ENCODE data around the gene CTDP1.
A peak's percentile ranks its signal among the peaks of the same experiment; 100 is the strongest.

CTDP1 gene

DNA sequence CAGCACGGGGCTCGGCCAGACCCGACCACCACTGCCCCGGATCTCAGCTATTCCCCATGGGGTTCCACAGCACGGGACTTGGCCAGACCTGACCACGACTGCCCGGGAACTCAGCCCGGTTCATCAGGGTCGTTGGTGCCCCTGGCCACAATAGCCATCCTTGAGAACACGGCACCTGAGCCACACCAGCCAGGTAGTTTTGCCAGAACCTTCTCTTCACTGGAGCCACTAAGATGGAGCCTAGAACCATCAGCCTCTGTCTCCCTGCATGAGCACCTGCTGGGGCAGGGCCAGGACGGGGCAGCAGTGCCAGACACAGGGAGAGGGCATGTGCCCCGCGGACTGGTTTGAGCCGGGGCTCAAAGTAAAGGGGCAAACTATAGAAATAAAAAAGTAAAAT is 106.7 kb downstream of the CTDP1 start:
- no peak for DNase-seq

DNA sequence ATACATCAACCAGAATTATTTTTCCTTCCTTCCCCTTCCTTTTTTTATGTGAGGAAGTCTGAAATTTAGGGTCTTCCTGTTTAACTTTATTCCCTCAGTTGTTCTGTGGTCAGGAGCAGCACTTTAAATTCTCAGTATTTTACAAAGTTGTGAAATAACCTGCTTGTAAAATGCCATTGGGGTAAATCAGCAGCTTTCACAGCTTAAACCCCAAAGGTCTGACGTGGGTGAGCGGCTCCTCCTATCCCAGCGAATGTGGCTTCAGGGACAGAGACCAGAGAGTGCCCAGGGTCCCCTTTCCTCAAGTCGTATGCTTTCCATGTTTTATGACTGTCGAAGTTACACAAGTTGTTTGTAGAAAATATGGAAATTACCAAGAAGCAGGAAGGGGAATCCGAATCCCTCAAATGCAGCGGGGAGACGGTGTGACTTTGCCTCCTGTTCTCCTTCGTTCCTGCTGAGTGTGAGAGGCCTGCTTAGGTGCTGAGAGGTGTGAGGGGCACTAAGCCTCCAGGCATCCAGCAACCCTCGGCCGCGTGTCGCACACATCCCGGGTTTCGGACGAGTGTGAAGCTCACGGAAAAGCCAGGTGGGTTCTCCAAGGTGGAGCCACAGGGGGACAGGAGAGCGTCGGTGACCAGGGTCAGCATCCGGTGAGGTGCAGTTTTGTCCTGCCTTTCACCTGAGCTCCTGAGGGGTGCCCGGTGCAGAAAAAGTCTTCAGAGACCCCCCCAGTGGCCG is 107.4 kb downstream of the CTDP1 start:
- DNase-seq: no peak

DNA sequence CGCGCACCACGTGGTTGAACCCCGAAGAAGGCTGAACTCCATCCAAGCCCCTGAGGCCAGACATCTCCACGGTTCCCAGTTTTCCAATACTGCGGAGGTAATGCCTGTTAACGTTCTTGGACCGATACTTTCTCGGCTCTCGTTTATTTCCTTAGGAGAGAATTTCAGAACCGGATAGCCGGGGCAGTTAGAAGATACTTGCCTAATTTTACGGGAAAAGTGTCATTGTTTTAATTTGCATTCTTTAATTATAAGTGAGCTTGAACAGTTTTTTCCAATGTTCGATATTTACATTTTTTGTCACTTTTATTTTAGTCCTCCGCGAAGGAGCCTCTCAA is 107.9 kb downstream of the CTDP1 start:
- DNase-seq: no peak

DNA sequence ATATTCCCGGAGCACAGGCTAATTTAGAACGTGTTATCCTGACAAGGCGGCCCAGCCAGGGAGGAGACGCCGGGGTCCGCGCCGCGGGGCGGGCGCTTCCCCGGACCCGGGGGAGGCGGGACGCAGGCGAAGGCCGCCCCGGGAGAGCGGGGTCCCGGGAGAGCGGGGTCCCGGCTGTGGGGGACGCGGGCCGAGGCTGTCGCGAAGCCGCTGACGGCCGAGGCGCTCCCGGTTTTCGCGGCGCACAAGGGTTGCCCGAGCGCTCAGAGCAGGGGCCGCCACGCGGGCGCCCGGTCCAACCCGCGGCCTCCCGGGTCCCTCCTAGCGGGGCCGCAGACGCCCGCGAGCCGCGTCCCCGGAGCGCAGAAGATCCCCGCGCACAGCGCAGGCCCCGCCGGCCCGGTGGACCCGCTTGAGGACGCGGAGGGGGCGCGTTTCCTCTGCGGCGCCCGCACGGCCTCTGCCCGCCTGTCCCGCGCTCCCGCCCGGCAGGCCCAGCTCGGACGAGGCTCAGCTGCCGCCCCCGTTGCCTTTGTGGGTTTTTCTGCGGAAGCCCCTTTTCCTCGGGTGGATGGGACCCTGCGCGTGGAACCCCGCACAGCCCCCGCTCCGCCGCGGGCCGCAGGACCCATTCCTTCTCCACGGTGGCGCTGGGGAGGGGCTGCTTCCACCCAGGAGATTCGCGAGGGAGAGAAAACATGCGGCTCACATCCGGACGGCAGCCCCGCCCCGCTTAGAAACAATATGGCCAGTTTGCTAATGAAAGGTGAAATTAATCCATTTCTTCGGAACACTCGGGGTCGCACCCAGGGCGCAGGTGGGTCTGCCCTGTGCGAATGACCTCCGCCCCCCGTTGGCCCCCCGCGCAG is 108.5 kb downstream of the CTDP1 start:
- DNase-seq: no peak

DNA sequence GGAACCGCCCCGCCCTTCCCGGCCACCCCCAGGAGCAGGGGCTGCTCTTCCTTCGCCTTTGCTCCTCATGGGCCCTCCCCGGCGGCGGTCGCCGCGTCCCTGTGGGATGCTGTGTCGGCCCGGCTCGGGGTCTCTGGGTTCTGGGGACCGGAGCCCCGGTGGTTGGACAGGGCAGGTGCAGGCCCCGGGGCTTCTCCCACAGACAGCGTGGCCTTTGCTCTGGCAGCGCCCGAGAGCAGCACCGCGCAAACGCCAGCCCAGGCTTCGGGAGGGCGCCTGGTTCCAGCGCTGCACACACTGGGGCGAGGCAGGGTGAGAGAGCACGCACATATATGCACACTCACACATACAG is 109.1 kb downstream of the CTDP1 start:
- DNase-seq: no peak

DNA sequence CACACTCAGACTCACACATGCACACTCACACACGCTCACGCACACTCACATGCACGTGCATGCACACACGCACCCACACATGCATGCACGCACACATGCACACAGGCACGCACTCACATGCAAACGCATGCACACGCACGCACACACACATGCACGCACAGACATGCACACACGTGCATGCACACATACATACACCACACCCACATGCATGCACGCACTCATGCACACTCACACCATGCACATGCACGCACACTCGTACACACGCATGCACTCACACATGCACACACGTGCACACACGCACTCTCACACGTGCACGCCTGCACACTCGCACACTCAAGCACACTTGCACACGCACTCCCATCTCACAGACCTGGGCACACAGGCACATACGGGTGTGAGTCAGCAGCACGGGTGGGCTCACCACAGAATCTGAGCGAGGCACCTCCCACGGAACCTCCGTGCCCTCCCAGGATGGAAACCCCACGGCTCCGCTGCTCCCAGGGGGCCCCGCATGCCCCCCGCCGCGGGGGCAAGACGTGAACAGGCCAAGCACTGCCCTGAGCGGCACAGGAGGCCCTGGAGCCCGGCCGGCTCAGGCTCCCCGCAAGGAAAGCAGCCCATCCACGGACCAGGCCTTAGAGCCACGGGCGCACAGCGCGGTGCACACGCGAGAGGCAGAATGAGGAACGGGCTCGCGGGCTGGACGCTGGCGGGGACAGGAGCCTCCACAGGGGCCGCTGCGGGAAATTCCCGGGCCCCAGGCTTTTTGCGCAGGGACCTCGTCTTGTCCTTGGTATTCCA is 109.7 kb downstream of the CTDP1 start:
- no peak for DNase-seq

DNA sequence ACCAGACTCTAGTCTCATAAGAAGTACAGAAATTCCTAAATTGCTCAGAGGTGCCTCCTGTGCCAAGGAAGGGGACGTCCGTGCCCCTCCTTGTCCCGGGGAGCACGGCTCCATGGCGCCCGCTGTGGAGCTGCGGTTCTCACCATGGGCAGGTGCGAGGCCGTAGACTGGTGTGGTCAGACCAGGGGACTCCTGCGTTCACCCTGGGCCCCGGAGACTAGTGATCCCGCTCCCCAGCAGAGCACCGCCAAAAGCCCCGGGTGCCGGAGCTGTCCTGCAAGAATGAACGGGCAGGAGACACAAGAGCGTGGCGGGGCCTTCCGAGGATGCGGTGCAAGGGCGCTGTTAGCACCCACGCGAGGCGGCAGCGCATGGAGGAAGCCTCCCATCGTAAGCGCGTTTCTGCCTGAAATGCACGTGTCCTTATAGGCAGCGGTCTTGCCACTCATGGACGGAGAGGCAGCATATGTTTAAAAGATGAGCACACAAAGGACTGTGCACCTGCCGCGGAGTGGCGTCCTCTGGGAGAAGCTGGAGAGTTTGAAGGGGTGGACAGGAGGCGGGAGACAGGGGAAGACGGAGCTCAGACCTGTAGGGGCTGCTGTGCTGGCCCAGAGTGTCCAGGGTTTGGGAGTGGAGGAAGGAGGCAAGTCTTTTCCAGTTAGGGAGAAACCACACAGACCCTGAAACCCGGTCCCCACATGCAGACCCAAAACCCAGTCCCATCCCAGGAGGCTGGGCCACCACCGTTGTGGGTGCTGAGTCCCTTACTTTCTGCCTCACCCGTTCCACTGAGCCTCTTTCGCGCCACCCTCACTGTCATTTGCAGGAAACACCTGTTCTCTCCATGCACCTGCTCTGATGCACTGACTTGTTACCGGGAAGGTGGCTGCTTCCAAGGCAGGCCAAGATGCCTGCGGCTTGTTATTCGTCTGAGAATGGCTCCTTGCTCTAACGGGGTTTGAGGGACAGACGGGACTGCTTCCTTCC is 110.6 kb downstream of the CTDP1 start:
- DNase-seq: peak in 1 of 2 experiments; percentile 8

DNA sequence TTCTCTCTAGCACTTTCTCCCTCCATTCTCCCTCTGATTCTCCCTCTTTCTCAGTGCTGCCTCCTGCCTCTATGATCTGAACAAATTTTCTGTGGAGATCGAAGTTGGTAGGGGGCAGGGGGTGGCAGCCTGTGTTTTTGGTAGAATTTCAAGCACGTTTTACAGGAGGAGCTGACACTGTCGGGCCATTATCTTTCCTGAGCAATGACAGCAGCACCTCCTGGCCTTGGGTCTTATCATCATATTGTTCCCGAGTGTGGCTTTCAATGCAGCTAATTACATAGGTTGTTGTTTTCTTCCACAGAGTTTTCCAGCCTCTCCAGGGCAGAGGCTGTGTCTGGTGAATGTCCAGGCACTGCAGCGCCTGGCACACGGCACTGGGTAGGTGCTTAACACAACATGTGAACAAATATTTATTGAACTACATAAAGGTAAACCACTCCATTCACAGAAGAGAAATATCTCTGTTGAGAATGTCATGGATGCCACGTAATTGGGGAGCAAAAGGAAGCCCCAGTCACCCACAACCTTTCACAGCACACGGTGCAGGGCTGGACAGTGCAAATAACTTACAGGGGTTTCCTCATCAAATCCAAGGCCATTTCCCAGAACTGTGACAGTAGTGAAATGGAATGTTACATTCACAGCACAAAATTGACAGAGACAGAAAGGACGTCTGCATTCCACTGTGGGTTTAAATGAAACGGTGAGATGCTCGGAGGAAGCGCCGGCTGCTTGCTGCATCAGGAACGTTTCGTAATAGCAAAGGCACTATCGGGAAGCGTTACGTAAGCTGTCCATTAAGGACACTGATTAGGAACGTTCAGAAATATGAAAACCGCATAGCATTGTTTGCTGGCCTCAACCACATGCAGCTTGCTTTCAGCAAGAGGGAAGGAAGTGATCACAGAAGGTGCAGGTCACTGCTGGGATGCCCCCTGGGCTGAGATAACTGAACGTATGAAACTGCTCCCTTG is 111.7 kb downstream of the CTDP1 start:
- peak in 1 of 2 experiments; percentile 15 for DNase-seq

DNA sequence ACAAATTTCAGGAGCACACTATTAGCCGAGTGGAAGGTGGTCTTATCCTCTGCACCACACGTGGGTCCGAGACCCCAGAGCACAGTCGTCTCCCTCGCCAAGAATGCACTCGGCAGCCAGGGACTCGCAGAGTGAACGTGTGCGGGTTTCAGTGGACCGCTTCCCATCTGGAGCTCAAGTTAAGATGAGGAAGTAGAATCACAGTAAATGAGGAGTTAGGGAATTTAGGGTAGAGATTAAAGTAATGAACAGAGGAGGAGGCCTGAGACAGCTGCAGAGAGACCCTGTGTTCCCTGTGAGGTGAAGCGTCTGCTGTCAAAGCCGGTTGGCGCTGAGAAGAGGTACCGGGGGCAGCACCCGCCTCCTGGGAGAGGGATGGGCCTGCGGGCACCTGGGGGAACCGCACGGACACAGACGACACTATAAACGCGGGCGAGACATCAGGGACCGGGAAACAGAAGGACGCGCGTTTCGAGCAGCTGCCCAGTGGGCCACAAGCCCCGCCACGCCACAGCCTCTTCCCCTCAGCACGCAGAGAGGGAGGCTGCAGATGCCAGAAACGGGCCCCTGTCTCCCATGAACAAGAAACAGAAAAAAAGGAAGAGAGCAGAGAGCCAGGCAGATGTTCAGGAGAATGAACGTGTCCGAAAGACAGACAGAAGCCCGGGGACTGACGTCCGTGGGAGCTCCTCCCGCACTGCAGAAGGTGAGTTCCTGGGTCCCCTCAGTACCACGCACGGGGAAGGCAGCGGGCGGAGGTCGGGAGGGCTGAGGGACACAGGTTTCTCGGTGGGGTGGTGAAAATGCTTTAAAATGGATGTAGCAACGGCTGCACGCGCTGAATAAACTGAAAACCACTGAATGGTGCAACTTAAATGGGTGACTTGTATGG is 112.7 kb downstream of the CTDP1 start:
- no peak for DNase-seq

DNA sequence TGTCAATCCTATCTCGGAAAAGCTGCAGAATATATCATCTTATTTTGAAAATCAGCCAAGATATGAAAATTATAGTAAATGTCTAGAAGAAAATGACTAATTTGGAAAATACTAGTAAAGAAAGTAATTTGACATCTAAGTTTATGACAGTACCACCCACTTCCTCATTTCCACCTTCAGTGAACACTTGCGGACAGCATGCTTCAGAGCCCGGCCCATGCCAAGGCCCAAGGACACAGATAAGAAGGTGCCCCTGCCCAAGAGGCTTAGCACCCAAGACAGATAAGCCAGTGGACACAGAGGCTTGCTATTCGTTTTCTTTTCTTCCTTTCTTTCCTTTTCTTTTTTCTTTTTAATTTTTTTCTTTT is 113.4 kb downstream of the CTDP1 start:
- no peak for DNase-seq

DNA sequence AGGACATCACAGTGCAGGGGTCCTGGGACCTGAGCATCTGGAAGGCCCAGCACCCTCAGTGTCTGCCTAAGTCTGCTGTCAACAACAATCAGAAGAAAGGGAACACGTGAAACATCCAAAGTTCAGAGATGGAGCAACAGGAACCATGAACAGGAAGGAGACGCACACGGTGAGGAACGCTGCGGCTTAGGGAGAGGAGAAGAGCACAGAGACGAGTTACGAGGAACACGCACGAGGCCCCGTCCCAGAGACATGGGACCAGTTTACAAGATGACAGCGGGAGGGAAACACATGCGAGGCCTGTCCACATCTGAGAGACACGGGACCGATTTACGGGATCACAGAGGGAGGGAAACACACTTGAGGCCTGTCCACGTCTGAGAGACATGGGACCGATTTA is 115.2 kb downstream of the CTDP1 start:
- no peak for DNase-seq

DNA sequence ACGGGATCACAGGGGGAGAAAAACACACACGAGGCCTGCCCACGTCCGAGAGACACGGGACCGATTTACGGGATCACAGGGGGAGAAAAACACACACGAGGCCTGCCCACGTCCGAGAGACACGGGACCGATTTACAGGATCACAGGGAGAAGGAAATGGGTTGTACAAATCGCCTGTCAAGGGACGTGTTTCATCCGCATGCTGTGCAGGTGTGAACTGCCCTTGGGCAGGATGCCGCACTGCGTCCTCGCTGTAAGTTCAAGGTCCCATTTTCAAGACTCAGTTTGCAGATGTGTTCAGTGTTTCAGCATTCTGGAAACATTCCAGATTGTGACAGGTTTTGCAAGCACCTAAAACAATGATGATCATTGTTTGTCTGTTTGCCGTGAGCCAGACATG is 115.8 kb downstream of the CTDP1 start:
- DNase-seq: no peak

DNA sequence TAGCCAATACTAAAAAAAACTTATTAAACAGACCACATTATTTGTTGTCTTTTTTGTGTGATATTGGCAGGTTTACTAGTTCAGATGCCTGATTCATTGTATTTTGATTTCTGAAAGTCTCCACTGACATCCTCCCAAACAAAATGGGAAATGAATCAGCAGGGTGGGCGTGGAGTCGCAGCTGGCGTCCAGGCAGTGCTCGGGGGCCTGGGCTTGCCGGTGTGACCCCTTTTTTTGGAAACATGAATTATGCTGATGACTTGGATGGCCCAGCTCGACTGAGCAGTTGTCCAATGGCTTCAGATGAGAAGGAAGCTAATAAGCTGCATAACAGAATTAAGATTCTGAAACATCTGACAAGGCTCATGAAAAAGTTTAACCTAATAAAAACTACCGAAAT is 116.4 kb downstream of the CTDP1 start:
- no peak for DNase-seq

DNA sequence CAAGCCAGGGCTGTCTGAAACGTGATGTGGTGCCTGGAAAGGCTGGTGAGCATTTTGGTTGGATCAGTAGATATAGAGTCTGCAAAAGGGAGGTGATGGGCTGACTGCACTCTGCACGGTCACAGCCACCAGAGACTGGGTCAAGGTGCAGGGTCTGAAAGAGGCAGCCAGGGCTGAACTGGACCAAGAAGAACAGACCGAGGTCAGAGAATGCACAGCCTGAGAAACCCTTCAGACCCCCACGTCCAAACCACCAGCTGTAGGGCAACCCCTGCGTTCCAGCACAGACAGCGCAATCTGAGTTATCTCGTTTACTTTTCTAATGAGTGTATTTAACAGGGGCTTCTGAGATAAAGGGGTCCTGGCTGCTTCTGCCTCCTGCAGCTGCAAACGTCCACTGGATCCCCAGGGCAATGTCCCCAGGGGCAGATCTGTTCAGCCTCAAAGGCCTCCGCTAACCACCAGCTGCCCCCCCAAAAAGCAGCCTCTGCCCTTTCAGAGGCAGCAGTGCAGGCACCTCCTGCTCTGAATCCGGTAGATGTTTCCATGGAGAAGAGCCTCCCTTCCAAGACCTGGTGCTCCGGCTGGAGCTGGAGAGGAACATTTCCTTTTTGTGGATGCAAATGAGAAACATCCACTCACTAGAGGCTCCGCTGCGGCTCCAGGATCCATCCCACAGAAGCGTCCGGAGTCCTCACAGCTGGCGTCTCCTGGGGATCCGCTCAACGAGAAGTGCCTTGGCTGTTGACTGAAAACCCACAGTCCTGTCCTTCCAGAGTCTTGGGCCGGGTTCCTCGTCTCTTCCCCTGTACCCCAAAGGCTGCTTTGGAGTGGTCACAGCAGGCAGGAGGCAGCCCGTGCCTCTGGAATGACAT is 117.2 kb downstream of the CTDP1 start:
- no peak for DNase-seq

DNA sequence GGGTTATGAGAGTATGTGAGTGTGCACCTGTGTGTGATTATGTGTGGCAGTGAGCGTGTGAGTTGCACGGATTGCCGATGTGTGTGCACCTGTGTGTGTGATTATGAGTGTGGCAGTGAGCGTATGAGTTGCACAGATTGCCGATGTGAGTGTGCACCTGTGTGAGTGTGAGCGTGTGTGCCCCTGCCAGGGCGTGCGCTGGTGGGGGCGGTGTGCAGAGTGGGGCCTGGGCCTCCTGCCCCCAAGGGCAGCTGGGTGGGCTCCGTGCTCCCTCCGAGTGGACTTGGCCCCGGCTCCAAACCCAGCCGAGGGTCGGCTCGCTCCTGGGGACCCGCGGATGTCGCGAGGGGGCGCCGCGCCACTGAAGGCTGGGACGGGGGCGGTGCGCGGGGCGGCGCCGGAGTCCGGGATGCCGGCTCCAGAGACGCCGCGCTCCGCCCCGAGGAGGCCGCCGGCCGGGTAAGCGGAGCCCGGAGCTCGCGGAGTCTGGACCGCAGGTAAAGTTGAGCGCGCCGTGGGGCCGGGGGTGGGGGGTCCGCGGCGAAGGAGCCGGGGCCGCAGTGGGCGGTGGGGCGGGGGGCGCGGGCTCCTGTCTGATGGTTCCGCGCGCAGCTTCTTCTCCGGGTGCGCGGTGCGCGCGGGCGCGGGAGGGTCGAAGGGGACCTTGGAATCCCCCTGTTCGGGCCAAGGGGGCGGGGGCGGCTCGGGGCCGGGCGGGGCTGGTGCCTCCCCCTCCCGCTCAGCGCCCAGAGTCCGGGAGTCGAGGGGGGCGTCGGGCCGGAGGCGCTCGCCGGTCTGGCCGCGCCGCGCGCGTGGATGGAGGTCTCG is 118.1 kb downstream of the CTDP1 start, which contains the start of gene KCNG2:
Gene KCNG2, plus strand, starts transcription at position 421 of the 828 bp plus-strand sequence. CDS start 65,730 bp downstream, outside the sequence.
- DNase-seq: no peak

DNA sequence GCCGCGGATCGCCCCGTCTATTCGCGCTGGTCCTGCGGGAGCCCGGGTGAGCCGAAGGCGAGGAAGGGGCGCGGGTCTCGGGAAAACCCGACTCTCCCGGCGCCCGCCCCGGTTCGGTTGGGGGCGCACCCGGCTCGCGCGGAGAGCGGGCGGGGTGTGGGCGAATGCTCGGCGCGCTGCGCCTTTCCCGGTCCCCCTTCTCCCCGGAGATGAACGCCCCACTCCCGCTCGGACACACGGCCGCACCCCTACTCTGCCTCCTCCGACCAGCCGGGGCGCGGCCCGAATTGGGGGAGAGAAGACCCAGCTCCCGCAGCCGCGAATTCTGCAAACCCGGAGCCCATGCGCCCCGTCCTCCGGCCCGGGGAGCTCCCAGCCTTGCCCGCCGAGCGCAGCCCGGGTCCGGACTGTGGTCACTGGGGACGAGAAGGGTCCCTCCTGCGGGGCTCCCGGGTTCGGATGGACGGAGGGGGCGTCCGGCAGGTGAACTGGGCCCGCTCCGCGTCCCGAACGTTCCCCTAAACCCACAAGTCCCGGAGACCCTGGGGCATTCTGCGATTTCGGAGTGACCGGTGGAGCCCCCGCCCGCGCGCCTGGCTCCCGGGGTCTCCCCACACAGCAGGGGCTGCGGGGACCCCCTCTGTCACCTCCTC is 118.9 kb downstream of the CTDP1 start:
- DNase-seq: no peak

DNA sequence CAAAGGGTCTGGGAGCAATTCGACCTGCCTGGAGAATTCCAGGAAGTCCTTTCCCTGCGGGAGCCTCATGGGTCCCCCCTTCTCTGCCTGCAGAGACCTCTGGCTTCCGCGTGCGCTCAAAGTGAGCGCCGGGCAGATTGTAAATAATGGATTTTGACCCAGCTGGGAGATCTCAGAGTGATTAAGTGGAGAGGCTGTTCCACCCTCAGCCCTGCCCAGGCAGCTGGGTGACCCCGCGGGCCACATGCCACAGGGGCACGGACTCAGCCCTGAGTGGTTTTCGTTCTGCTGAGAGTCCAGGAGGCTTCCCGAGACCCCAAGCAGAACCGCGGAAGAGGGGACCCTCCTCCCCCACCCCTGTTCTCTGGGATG is 119.4 kb downstream of the CTDP1 start:
- DNase-seq: no peak

Measured in SHP77 (cell line).